T-cell (primary cell): ENCODE measurements around the gene BIK. TPM values are rescaled to one million over a fixed set of nuclear protein-coding genes. Genes with fewer than 3 reads are reported as not detected.
"Not testable (repeated sequence)": the region's sequence is repeated elsewhere in the genome, so short reads cannot be mapped to it uniquely, and the experiment has no call there.

Experiments
- ATAC-seq, 4 experiments: fragments of 200-7000 bp in 3 of 4; fragments of 150-1000 bp in 1 of 4; cut with Tn5 transposase; replicated peaks in 1 of 4; 1 replicate in 3 of 4; 2 replicates in 1 of 4; pipeline ENCODE4 v1.10.0; 2021; ENCODE audit warnings: moderate library complexity in 3 of 4, mild to moderate bottlenecking in 2 of 4, moderate number of reproducible peaks in 1 of 4
- CTCF ChIA-PET, 2 donors: fragments of 300-600 bp; sonication (Branson Sonifier 250); formaldehyde crosslinking; loops; one replicate each; lab custom pipeline; 2022; ENCODE audit warnings: antibody characterized with exemption in 2 of 2; lab: Charles Lee
- POLR2A ChIA-PET, 2 donors: fragments of 300-600 bp; sonication (Branson Sonifier 250); formaldehyde crosslinking; loops; one replicate each; lab custom pipeline; 2022; ENCODE audit warnings: antibody characterized with exemption in 2 of 2; lab: Charles Lee
- DNase-seq, 35 experiments: peaks; one replicate each; pipeline versions ENCODE4 v3.0.0 to v3.0.0-alpha.2; 2013 to 2023
- H3K27ac ChIP-seq: one replicate; pipeline ENCODE4 v1.5.1; 2013; ENCODE audit warnings: low read length
- H3K27me3 ChIP-seq, 2 experiments: replicated peaks in 1 of 2; 1 replicate in 1 of 2; 2 replicates in 1 of 2; pipeline versions ENCODE4 v1.6.1 to v1.7.0; 2013; ENCODE audit warnings: low read length in 1 of 2, mixed read lengths in 1 of 2; ENCODE audit not compliant: control insufficient read depth in 2 of 2, insufficient read depth in 2 of 2; ENCODE audit errors: extremely low read depth in 1 of 2
- H3K36me3 ChIP-seq, 2 donors: 1 replicate in 1 of 2; 2 replicates in 1 of 2; pipeline versions ENCODE4 v1.6.1 to v1.7.0; 2013; ENCODE audit warnings: low read length in 1 of 2; ENCODE audit not compliant: control insufficient read depth in 2 of 2, insufficient read depth in 1 of 2; ENCODE audit errors: extremely low read depth in 1 of 2
- H3K4me1 ChIP-seq, 2 experiments: 1 replicate in 1 of 2; 2 replicates in 1 of 2; pipeline versions ENCODE4 v1.6.1 to v1.7.0; 2013; ENCODE audit warnings: low read length in 2 of 2, mixed read lengths in 1 of 2; ENCODE audit not compliant: insufficient read depth in 2 of 2, control insufficient read depth in 1 of 2; ENCODE audit errors: extremely low read depth in 1 of 2
- H3K4me3 ChIP-seq, 2 donors: 1 replicate in 1 of 2; 2 replicates in 1 of 2; pipeline versions ENCODE4 v1.5.1 to v1.7.0; 2013; ENCODE audit warnings: mild to moderate bottlenecking in 2 of 2, low read length in 1 of 2, moderate library complexity in 1 of 2; ENCODE audit not compliant: control insufficient read depth in 1 of 2; ENCODE audit errors: extremely low read depth in 1 of 2
- H3K9me3 ChIP-seq: 2 replicates; pipeline ENCODE4 v1.7.0; 2013
- H3K27ac Mint-ChIP-seq, 2 donors: one replicate each; pipeline ENCODE4 v1.8.0; 2020 to 2021; ENCODE audit warnings: mild to moderate bottlenecking in 2 of 2, mixed read lengths in 2 of 2
- H3K27me3 Mint-ChIP-seq, 2 donors: one replicate each; pipeline ENCODE4 v1.8.0; 2021 to 2022; ENCODE audit warnings: mixed read lengths in 2 of 2
- H3K36me3 Mint-ChIP-seq: one replicate; pipeline ENCODE4 v1.8.0; 2021; ENCODE audit warnings: mixed read lengths
- H3K4me1 Mint-ChIP-seq, 3 donors: one replicate each; pipeline ENCODE4 v1.8.0; 2020 to 2022; ENCODE audit warnings: mixed read lengths in 3 of 3, mild to moderate bottlenecking in 1 of 3
- H3K4me3 Mint-ChIP-seq, 3 donors: one replicate each; pipeline ENCODE4 v1.8.0; 2020 to 2022; ENCODE audit warnings: mild to moderate bottlenecking in 3 of 3, mixed read lengths in 3 of 3, moderate library complexity in 3 of 3
- H3K9me3 Mint-ChIP-seq, 3 donors: one replicate each; pipeline ENCODE4 v1.8.0; 2020 to 2022; ENCODE audit warnings: mixed read lengths in 3 of 3
- WGBS: methylation state at CpG from one replicate; pipeline ENCODE4 v1.1.5; 2013; ENCODE audit warnings: missing lambda C conversion rate; ENCODE audit not compliant: insufficient coverage; 5-methylcytosine and 5-hydroxymethylcytosine counted together
- total RNA-seq, 35 experiments: library from RNA in 6 of 35; stranded (reverse) in 6 of 35; fragments of 120-200 nt in 1 of 35; gene quantifications; one replicate each; pipeline versions ENCODE4 v1.2.1 to v1.2.4 and lab custom pipeline; 2013 to 2026

BIK gene
- total RNA-seq, 5 donors from 2014 or later (not counting 1 experiment from before 2014, with no cell fraction given): 2.0 to 3.2 (median 2.7) TPM

DNA sequence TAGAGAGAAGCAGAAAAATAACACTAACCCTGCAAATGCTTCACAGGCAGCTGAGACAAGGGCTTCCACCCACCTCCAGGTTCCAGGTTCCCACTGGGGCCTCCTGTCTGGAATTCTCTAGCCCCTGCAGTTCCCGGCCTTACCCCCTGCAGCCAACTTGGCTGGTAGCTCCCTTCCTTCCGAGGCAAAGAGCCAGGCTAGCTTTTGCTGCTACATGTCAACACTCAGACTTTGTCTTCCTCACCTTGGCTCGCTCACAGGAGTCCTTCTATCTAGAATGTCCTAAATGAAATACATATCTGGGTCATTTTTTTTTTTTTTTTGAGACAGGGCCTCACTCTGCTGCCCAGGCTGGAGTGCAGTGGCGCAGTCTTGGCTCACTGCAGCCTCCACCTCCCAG lies 11.5 kb upstream of the BIK start:
- H3K4me1 Mint-ChIP-seq: peaks cover 5 to 7% (median 6%) of the 10 kb centered on the region in 3 donors
- ATAC-seq (no peak), DNase-seq (no peak)
- Histone ChIP-seq H3K27ac (no peak overlapping the region), H3K36me3 (no peaks in the 10 kb centered on the region), H3K9me3 (no peaks in the 10 kb centered on the region), H3K4me3 (no peak overlapping the region), H3K27me3 (peaks cover 0 to 2% of the 10 kb centered on the region in 2 experiments), H3K4me1 (peaks cover 0 to 2% of the 10 kb centered on the region in 2 experiments)
- peaks cover 0 to 7% (median 6%) of the 10 kb centered on the region in 3 donors for H3K9me3 Mint-ChIP-seq
- WGBS: 100% methylated on average over 3 of the region's 4 CpGs
- no peak overlapping the region for H3K4me3 Mint-ChIP-seq
- CTCF ChIA-PET: no interaction called here
- POLR2A ChIA-PET: interaction anchor here in 1 of 2 donors (0.6 kb wide), 1 partner anchor 28 kb away, joined by 3 read pairs; no protein-coding TSS in a partner anchor
- no peak overlapping the region for H3K27ac Mint-ChIP-seq
- no peaks in the 10 kb centered on the region for H3K36me3 Mint-ChIP-seq
- H3K27me3 Mint-ChIP-seq: no peaks in the 10 kb centered on the region

DNA sequence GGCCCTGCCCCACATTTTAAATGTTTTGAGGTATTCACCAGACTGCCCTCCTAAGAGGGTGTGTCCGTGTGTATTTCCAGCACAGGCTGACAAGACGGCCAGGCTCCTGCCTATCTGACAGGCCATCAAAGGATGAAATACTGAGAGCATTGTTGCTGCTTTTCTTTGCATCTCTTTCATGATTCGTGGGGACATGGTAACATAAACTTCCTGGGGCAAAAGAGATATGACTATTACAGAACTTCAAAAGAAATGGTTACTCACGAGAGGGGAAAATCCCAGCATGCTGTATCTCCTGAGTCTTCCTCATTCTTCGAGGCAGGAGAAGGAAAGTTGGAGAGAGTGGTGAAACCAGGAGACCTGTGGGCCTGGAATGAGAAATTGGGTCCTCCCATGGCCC lies 10.3 kb upstream of the BIK start:
- CTCF ChIA-PET: no interaction called here
- WGBS: 41% methylated on average over 2 of the region's 5 CpGs

DNA sequence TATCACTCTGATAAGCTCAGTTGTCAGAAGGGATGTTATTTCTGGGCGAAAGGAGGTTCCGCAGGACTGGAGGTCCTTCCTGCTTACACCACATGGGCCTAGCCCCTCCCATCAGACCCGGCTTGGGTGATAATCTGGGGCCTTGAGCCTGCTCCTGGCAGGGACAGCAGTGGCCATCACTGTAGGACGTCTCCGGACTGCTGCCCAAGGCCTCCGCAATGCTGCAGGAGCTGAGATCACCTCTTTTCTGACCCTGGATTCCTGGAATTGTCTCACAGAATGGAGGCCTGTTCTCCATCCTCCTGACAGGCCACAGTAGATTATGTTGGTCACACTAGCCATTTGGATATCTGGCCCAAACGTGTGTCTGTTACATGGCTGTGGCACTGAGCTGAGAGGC lies 9.2 kb upstream of the BIK start:
- POLR2A ChIA-PET: no interaction called here
- no peak overlapping the region for H3K27ac ChIP-seq
- H3K36me3 Mint-ChIP-seq: no peaks in the 10 kb centered on the region

More for the DNA sequence above, 10.3 kb upstream of the BIK start:
- H3K27me3 ChIP-seq: no peaks in the 10 kb centered on the region
- ATAC-seq: no peak
- H3K9me3 Mint-ChIP-seq: peaks cover 0 to 7% (median 6%) of the 10 kb centered on the region in 3 donors
- H3K9me3 ChIP-seq: no peaks in the 10 kb centered on the region
- H3K27me3 Mint-ChIP-seq: no peaks in the 10 kb centered on the region
- H3K4me1 ChIP-seq: peaks cover 0 to 6% of the 10 kb centered on the region in 2 experiments
- H3K4me3 ChIP-seq: no peak overlapping the region
- POLR2A ChIA-PET: no interaction called here
- H3K4me1 Mint-ChIP-seq: peaks cover 8 to 12% (median 10%) of the 10 kb centered on the region in 3 donors
- H3K36me3 Mint-ChIP-seq: no peaks in the 10 kb centered on the region
- no peaks in the 10 kb centered on the region for H3K36me3 ChIP-seq
- no peak overlapping the region for H3K27ac Mint-ChIP-seq
- H3K27ac ChIP-seq: no peak overlapping the region
- no peak overlapping the region for H3K4me3 Mint-ChIP-seq
- no peak for DNase-seq

DNA sequence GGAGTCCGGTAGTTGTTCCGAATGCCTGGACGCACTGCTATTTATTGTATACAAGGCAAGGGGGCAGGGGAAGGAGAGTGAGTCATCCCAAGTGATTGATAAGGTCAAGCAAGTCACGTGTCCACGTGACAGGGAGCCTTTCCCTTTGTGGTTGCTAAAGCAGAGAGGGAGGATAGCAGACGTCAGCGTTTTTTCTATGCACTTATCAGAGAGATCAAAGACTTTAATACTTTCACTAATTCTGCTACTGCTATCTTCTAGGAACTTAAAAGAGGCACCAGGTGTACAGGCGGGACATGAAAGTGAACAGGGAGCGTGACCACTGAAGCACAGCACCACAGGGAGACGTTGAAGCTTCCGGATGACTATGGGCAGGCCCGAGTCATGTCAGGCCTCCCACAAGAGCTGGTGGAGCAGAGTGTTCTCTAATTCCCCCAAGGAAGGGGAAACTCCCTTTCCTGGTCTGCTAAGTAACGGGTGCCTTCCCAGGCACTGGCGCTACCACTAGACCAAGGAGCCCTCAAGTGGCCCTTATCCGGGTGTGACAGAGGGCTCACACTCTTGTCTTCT lies 6.4 kb upstream of the BIK start:
- H3K27me3 Mint-ChIP-seq, H3K36me3 ChIP-seq, H3K9me3 Mint-ChIP-seq, H3K27ac ChIP-seq, H3K4me3 ChIP-seq, H3K36me3 Mint-ChIP-seq, H3K27me3 ChIP-seq, H3K9me3 ChIP-seq, CTCF ChIA-PET, H3K4me1 ChIP-seq: not testable (repeated sequence)
- WGBS: 40% methylated on average over 10 of the region's 15 CpGs
- H3K27ac Mint-ChIP-seq: peak overlapping the region in 1 of 2 donors; percentile 67
- peaks cover 8 to 12% (median 10%) of the 10 kb centered on the region in 3 donors for H3K4me1 Mint-ChIP-seq
- ATAC-seq (peak in 3 of 4 experiments; percentile 37 to 60 (median 42)), DNase-seq (peak in 3 of 35 experiments; percentile 3 to 50 (median 29))
- POLR2A ChIA-PET: interaction anchor here in 1 of 2 donors (0.6 kb wide), 1 partner anchor 1741 kb away, joined by 3 read pairs; no protein-coding TSS in a partner anchor
- H3K4me3 Mint-ChIP-seq: peak overlapping the region in 2 of 3 donors; percentile 1 to 10

More for the DNA sequence above, 9.2 kb upstream of the BIK start:
- Mint-ChIP-seq H3K9me3 (peaks cover 0 to 2% (median 1%) of the 10 kb centered on the region in 3 donors), H3K27ac (no peak overlapping the region), H3K4me1 (peaks cover 8 to 12% (median 10%) of the 10 kb centered on the region in 3 donors), H3K4me3 (no peak overlapping the region), H3K27me3 (no peaks in the 10 kb centered on the region)
- DNase-seq (no peak), ATAC-seq (no peak)
- Histone ChIP-seq H3K4me3 (no peak overlapping the region), H3K9me3 (no peaks in the 10 kb centered on the region), H3K4me1 (peaks cover 0 to 6% of the 10 kb centered on the region in 2 experiments), H3K27me3 (no peaks in the 10 kb centered on the region), H3K36me3 (no peaks in the 10 kb centered on the region)
- CTCF ChIA-PET: no interaction called here
- 69% methylated on average over 5 of the region's 7 CpGs for WGBS

DNA sequence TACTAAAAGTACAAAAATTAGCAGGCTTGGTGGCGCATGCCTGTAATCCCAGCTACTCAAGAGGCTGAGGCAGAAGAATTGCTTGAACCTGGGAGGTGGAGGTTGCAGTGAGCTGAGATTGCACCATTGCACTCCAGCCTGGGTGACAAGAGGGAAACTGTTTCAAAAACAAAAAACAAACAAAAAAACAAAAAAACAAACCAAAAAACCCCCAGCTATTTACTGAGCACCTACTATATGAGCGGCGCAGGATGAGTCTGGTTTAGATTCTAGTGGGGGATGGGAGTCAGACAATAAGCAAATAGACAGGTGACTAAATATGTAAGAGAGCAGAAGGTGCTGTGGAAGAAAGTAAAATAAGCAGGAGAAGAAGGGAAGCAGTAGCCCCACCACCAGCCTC lies 5.6 kb upstream of the BIK start:
- H3K9me3 ChIP-seq, H3K9me3 Mint-ChIP-seq, H3K36me3 ChIP-seq, H3K4me1 ChIP-seq, ATAC-seq, POLR2A ChIA-PET, H3K4me3 ChIP-seq, H3K36me3 Mint-ChIP-seq, H3K27ac Mint-ChIP-seq, DNase-seq, H3K27me3 Mint-ChIP-seq, H3K27ac ChIP-seq, CTCF ChIA-PET, H3K27me3 ChIP-seq, H3K4me3 Mint-ChIP-seq: not testable (repeated sequence)
- peaks cover 8 to 12% (median 10%) of the 10 kb centered on the region in 3 donors for H3K4me1 Mint-ChIP-seq
- no CpG with 5 or more reads among the region's 3 CpGs for WGBS

DNA sequence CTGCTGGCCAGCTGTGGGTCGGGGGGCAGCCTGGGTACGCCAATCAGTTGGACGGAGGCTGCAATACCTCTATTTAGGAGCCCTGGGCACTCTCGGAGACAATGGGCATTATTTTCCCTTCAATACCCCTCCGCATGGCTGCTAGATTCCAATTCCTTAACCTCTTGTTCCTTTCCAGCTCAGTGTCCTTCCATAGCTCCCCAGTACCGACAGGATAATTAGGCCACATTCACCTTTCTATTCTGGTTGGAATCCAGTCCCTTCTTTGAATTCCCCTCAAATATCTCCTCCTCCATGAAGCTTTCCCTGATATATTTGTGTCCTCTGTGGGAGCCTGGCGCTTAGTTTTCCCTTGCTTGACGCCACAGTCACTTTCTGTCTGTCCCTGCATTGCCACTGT lies 4.2 kb upstream of the BIK start:
- Histone ChIP-seq H3K27me3 (peaks cover 0 to 5% of the 10 kb centered on the region in 2 experiments), H3K27ac (no peak overlapping the region), H3K4me1 (peaks cover 0 to 14% of the 10 kb centered on the region in 2 experiments), H3K4me3 (no peak overlapping the region), H3K9me3 (no peaks in the 10 kb centered on the region), H3K36me3 (no peaks in the 10 kb centered on the region)
- Mint-ChIP-seq H3K36me3 (no peaks in the 10 kb centered on the region), H3K4me1 (peaks cover 10 to 15% (median 11%) of the 10 kb centered on the region in 3 donors), H3K27ac (no peak overlapping the region), H3K27me3 (no peaks in the 10 kb centered on the region), H3K9me3 (no peaks in the 10 kb centered on the region), H3K4me3 (no peak overlapping the region)
- ATAC-seq (no peak), DNase-seq (no peak)
- ChIA-PET CTCF (no interaction called here), POLR2A (interaction anchor here in 1 of 2 donors (0.6 kb wide), 1 partner anchor 50 kb away, joined by 8 read pairs; no protein-coding TSS in a partner anchor)
- WGBS: 91% methylated on average over 8 of the region's 8 CpGs
